Fibroblast of mammary gland (primary cell): ENCODE measurements around the gene ZNF783.

Experiments used
- DNase-seq: peaks from one replicate; pipeline ENCODE4 v3.0.0-alpha.2; 2010; ENCODE audit warnings: low read depth
- H3K4me3 ChIP-seq: 2 replicates; pipeline ENCODE4 v1.5.1; 2011; ENCODE audit warnings: low read depth, mild to moderate bottlenecking, low read length, moderate library complexity; ENCODE audit not compliant: control insufficient read depth
- TF ChIP-seq, protein P1 (sequence below): conservative IDR thresholded peaks from 2 replicates; pipeline ENCODE4 v1.5.1; 2011; ENCODE audit warnings: low read depth, low read length, inconsistent platforms; ENCODE audit not compliant: control insufficient read depth, insufficient read depth

Gene ZNF783

DNA sequence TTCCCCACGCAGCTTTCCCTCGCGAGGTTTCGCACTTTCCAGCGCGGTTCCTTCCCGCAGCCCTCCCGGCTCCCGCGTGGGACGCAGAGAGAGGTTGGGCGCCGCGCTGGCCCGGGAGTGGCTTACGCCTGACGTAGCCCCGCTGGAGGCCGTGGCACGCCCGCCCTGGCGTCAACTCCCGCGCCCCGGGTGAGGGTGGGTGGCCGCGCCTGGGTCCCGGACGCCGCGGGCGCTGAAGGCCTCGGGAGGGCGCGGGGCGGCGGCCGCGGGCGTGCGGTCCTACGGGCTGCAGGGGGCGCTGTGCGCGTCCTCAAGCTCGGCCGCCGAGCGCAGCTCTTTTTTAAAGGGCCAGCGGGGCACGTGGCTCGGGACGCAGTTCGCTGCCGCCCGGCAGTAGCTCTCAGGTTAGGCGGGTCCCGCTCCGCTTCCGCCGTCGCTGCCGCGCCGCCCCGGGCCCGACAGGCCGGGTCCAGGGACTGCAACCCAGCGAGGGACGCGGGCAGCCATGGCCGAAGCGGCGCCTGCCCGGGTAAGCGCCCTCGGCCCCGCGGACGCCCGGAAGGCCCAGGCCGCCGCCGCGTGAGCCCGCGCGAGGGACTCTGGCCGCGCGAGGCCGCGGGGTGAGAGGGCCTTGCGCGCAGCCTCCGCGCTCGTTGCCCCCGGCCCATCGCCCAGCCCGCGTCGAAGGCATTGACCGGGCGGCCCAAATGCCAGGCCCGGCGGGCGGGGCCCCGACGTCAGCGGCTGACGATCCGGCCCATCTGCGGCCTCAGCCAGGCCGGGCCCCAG is at the start of gene ZNF783:
ZNF783 (plus strand) TSS at position 368 of the 789 bp plus-strand sequence; CDS start at position 506, 138 bp downstream.
- TF ChIP-seq, protein P1, sequence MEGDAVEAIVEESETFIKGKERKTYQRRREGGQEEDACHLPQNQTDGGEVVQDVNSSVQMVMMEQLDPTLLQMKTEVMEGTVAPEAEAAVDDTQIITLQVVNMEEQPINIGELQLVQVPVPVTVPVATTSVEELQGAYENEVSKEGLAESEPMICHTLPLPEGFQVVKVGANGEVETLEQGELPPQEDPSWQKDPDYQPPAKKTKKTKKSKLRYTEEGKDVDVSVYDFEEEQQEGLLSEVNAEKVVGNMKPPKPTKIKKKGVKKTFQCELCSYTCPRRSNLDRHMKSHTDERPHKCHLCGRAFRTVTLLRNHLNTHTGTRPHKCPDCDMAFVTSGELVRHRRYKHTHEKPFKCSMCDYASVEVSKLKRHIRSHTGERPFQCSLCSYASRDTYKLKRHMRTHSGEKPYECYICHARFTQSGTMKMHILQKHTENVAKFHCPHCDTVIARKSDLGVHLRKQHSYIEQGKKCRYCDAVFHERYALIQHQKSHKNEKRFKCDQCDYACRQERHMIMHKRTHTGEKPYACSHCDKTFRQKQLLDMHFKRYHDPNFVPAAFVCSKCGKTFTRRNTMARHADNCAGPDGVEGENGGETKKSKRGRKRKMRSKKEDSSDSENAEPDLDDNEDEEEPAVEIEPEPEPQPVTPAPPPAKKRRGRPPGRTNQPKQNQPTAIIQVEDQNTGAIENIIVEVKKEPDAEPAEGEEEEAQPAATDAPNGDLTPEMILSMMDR: no peak
- peak within 1 kb of the TSS; percentile 51 for H3K4me3 ChIP-seq
- DNase-seq: peak; percentile 82

DNA sequence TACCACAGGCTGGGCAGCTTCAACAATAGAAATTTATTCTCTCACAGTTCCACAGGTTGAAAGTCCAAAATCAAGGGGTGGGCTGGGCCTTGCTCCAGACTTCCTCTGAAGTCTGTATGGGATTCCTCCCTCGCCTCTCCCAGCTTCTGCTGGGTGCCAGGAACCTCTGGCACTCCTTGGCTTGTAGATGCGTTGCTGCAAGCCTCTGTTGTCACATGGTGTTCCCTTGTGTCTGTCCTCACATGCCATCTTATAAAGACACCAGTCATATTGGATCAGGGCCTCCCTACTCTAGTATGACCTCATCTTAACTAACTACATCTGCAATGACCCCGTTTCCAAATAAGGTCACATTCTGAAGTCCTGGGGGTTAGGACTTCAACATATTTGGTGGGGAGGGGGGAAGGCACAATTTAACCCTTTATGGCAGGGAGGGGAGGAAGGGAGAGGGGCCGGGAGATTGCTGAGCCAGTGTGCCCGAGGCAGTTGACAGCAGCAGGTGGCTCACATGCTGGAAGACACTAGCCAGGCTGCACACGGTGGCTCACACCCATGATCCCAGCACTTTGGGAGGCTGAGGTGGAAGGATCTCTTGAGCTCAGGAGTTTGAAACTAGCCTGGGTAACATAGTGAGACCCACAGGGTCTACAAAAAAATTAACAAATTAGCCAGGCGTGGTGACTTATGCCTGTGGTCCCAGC is 47.8 kb upstream of the ZNF783 start:
- TF ChIP-seq, protein P1: no peak
- no peak overlapping the region for H3K4me3 ChIP-seq
- DNase-seq: no peak

DNA sequence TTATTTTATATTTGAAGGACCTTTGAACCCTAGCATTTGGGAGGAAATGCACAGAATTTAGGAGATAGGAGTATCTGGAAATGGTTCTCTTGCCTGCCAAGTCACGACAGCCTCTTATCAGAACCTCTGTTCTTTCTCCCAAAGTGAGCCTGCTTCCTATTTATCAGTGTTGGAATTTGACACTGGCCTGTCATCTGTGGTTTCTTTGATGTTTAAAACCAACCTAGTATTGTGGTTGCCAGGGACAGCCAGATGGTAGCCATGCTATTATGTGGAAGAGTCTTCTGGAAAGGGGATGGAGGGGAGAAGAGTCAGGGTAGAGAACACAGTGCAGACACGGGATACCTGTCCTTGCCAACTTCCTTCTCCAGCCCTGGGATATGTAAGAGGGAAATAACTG is 45.6 kb upstream of the ZNF783 start:
- TF ChIP-seq, protein P1: no peak

DNA sequence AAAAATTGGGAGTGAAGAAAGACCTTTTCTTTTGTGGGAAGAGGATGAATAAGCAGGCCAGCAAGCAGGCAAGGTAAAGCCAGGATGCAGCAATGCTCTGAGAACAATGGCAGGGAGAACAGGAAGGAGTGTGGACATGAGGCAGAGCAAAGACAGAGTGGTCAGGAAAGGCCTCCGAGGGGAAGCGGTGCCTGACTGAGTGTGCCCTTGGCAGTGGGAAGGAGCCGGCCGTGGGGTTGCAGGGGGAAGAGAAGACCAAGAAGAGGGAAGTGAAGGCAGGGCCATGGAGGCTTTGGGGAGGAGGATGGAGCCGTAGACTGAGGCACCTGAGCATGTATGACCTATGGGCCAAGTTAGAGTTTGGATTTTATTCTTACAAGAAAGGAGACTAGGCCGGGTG is 44.4 kb upstream of the ZNF783 start:
- DNase-seq: no peak
- no peak overlapping the region for H3K4me3 ChIP-seq
- TF ChIP-seq, protein P1: no peak

More for the DNA sequence above, 45.6 kb upstream of the ZNF783 start:
- no peak for DNase-seq
- H3K4me3 ChIP-seq: no peak overlapping the region

DNA sequence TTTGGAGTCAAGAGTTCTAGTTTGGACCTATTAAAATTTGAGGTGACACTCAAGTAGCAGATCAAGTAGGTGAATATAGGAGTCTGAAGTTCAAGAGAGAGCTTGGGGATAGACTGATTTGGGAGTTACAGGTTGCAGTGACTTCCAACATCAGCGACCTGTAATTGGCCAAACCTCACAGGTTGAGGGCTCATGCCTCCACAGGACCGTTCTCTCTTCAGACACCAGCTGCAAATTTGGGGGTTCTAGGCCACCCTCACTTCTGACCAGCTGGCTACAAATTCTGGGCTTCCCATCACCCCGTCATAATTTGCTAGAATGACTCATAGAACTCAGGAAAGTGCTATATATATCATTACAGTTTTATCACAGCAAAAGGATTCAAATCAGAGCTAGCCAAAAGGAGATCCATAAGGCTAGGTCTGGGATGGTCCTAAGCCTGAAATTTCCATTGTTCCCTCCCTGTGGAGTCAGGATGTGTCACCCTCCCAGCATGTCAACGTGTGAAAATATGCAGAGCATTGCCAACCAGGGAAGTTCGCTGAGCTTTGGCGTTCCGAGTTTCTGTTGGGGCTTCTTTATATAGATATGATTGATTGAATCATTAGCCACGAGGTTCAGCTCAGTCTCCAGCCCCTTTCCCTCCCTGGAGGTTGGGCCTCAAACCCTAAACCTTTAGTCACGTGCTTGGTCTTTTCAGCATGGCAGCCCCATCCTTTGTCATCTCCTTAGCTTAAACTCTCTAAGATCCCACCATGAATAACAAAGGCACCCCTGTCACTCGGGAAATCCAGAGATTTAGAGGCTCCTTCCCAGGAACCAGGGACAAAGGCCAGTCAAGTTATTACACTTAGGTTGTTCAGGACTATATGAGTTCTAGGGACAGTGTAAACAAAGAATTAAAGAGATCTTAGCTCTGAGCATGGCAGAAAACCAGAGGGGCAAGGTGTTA is 43.3 kb upstream of the ZNF783 start:
- no peak for DNase-seq
- TF ChIP-seq, protein P1: no peak
- no peak overlapping the region for H3K4me3 ChIP-seq

DNA sequence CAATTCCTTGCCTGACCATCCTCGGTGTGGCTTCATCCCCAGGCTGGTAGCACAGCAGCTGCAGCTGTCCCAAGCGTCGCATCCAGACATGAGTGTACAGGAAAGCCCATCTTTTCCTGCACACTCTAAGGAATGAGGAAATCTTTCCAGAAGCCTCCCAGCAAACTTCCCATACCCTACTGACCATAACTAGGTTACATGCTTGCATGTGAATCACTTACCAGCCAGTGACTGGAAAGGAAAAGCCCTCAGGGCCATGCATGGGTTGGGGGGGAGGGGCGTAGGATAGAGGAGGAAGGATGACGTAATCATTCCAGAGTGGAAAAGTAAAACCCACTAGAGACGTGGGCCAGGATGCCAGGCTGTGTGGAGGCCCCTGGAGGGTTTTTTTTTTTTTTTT is 41.5 kb upstream of the ZNF783 start:
- TF ChIP-seq, protein P1: no peak
- no peak overlapping the region for H3K4me3 ChIP-seq
- DNase-seq: peak; percentile 65
